Inflammatory macrophage (primary cell): ENCODE measurements around the gene WDR27.
A peak's percentile ranks its signal among the peaks of the same experiment; 100 is the strongest.
"Not testable (repeated sequence)": the region's sequence is repeated elsewhere in the genome, so short reads cannot be mapped to it uniquely, and the experiment has no call there.

Experiments used
- DNase-seq, 2 donors: peaks; one replicate each; pipeline ENCODE4 v3.0.0-alpha.2; 2020 to 2022

The WDR27 gene

GRCh38 chr6:169709293-169709692 lies 7.5 kb upstream of the WDR27 start:
- DNase-seq: no peak

- DNase-seq: no peak
Observed at GRCh38 chr6:169707772-169708171, 5.9 kb upstream of the WDR27 start.

GRCh38 chr6:169702840-169703246 lies 1.0 kb upstream of the WDR27 start:
- DNase-seq: no peak

- DNase-seq: peak in 1 of 2 donors; percentile 13
Observed at GRCh38 chr6:169701311-169701953, 397 bp downstream of the WDR27 start.

GRCh38 chr6:169700296-169700695 lies 1.5 kb downstream of the WDR27 start:
- DNase-seq: peak; percentile 45 to 47

- not testable (repeated sequence) for DNase-seq
Observed at GRCh38 chr6:169697115-169697514, 4.7 kb downstream of the WDR27 start.

- DNase-seq: no peak
Observed at GRCh38 chr6:169695131-169695530, 6.7 kb downstream of the WDR27 start.

- no peak for DNase-seq
Observed at GRCh38 chr6:169692516-169692915, 9.3 kb downstream of the WDR27 start.

- no peak for DNase-seq
Observed at GRCh38 chr6:169691260-169691659, 10.6 kb downstream of the WDR27 start.

- no peak for DNase-seq
Observed at GRCh38 chr6:169689287-169689686, 12.5 kb downstream of the WDR27 start.

- no peak for DNase-seq
Observed at GRCh38 chr6:169685860-169686259, 16.0 kb downstream of the WDR27 start.

GRCh38 chr6:169684056-169684455 lies 17.8 kb downstream of the WDR27 start:
- no peak for DNase-seq

- no peak for DNase-seq
Observed at GRCh38 chr6:169678342-169678741, 23.5 kb downstream of the WDR27 start.

GRCh38 chr6:169677096-169677495 lies 24.7 kb downstream of the WDR27 start:
- DNase-seq: no peak

- DNase-seq: no peak
Observed at GRCh38 chr6:169675011-169675410, 26.8 kb downstream of the WDR27 start.

- no peak for DNase-seq
Observed at GRCh38 chr6:169671563-169671962, 30.3 kb downstream of the WDR27 start.

- peak; percentile 72 to 76 for DNase-seq
Observed at GRCh38 chr6:169669889-169670288, 31.9 kb downstream of the WDR27 start.

- DNase-seq: no peak
Observed at GRCh38 chr6:169669147-169669546, 32.7 kb downstream of the WDR27 start.

- DNase-seq: no peak
Observed at GRCh38 chr6:169668203-169668847, 33.5 kb downstream of the WDR27 start.

GRCh38 chr6:169667716-169668115 lies 34.1 kb downstream of the WDR27 start:
- DNase-seq: no peak

- DNase-seq: no peak
Observed at GRCh38 chr6:169666441-169666840, 35.4 kb downstream of the WDR27 start.

- DNase-seq: no peak
Observed at GRCh38 chr6:169665289-169665688, 36.5 kb downstream of the WDR27 start.

GRCh38 chr6:169664227-169664626 lies 37.6 kb downstream of the WDR27 start:
- no peak for DNase-seq

- DNase-seq: no peak
Observed at GRCh38 chr6:169663468-169663867, 38.4 kb downstream of the WDR27 start.

GRCh38 chr6:169661391-169661756 lies 40.5 kb downstream of the WDR27 start:
- no peak for DNase-seq
